GM21515 (cell line): Measurements from ENCODE around the gene SGCD.

Source experiments
- ATAC-seq: cut with Tn5 transposase; IDR thresholded peaks from one replicate; pipeline ENCODE4 v1.9.1; 2021; ENCODE audit not compliant: unreplicated experiment

SGCD gene

DNA sequence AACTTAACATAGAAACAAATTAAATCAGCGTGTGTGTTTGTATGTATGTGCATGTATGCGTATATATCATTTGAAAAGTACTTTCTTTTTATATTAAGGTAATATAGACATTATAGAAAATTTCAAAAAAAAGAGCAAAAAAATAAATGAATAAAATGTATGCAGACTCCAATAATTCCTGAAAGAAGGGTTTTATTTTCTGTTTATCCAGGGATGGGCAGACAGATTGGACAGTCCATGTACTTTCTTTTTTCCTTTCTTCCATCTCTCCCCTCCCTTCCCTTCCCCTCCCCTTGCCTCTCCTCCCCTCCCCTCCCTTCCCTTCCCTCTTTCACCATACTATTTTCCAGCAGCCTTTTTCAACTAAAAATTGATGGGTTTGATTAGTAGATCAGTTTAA lies 123.8 kb downstream of the SGCD start:
- no peak for ATAC-seq

DNA sequence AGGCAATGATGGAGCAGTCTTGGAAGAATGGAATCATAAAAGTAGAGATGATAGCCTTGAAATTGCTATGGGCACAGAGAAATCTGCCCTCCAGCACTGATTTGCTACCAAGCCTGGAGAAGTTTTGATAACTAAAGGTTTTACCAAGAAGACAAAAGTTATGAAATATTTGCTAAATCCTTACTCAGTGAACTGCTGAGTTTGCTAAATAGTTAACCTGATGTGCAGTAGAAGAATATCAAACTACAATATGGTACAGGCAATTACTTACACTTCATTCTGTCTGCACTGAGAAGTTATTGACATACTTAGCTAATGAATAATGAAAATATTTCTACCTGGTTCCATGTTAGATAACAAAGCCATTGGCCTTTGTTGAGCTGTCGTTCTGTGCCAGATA lies 124.5 kb downstream of the SGCD start:
- ATAC-seq: no peak

DNA sequence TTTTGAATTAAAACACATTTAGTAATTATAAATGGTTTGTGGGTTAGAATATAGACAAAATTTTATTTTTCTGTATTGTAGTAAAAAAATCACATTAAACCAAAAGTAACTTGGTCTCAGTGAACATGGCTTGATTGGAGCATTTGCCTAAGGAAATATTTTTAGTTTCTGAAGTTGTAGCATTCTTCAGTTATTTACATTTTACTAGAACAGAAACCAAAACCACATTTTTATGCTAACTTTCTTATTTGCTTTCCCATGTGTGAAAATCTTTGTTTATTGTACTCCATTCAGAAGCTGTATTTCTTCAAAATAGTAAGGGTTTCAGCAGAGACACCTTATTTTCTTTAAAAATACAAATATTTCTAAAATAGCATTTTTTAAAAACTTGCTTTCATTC lies 129.9 kb downstream of the SGCD start:
- no peak for ATAC-seq

DNA sequence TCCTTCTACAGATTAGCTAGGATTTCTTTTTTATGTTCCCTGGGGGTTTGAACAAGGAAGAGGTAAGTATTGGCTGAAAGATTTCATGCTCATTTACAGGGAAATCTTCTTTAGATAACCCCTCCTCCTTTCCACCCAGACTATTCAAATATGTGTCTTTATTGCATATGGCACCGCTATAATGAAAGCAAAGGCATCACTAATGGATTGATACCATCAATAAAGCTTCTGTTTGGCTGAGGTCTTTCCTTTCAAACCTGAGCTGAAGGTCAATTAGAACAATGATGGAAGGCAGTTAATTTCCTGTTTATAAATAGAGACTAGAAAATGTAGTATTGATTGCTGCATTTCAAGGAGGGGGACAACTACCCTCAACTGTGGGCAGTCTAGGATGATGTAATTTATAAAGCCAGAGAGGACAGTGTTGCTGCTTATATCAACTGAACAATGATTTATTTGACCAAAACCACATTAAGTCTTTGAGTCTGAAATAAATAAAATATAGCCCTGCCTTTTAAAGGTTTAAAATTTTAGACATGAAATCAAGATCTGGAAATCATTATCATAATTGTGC lies 132.9 kb downstream of the SGCD start:
- ATAC-seq: no peak

DNA sequence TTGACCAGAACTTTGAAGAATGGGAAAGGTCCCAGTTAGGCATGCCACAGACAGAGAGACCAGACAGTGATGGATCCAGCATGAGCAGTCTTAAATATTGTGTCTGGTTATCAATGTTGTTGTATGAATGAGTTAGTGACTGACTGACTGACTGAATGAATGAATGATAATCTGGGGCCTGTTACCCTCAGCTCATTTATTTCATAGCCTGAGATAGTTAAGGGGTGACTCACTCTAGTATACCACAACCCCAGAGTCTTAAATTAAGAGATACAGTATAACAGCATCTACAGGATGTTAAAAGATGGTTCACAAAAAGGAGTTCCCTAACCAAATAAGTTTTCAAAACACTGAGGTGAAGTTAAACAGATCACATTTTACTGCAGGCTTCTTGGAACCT lies 133.5 kb downstream of the SGCD start:
- no peak for ATAC-seq

DNA sequence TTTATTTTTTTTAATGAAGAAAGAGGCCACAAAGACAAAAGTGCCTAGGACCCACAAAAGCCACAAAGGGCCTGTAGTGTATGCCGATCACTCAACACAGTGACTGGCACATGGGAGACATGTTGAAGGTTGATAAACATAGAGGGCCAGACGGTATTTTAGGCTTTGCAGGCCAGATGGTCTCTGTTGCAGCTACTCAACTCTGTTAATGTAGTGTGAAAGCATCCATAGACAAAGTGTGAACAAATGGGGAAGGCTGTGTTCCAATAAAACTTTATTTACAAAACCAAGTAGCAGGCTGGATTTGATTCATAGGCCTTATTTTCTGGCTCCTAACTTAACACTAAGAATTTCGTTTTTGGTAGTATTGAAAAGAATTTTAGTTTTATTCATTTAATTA lies 139.9 kb downstream of the SGCD start:
- no peak for ATAC-seq

DNA sequence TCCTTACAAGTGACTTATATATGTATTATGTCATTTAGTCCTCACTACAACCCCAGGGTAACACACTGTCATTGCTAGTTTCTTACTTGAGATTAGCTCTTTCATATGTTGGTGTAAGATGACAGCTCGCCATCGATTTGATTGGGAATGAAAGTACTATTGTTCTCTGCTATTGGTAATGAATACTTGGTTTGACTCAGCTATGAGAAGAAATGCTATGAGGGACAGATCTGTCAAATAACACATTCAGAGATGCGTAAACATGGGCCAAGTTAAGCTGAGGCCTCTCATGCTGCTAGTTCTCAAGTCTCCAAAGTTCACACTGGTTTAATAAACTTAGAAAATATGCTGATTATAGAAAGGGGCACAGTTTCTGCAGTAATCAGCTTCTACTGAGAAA lies 142.7 kb downstream of the SGCD start:
- ATAC-seq: no peak

DNA sequence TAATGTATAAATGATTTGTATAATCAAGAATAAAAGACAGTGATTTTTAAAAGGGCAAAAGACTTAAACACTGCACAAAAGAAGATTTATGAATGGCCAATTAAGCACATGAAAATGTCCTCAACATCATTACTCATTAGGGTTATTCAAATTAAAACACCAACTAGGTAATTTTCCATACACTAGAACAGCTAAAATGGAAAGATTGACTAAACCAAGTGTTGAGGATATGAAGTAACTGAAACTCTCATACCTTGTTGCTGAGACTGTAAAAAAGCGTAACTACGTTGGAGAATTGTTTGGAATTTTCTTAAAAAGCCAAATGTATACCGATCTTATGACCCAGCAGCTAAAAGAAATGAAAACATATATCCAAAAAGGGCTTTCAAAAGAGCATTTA lies 144.9 kb downstream of the SGCD start:
- no peak for ATAC-seq

DNA sequence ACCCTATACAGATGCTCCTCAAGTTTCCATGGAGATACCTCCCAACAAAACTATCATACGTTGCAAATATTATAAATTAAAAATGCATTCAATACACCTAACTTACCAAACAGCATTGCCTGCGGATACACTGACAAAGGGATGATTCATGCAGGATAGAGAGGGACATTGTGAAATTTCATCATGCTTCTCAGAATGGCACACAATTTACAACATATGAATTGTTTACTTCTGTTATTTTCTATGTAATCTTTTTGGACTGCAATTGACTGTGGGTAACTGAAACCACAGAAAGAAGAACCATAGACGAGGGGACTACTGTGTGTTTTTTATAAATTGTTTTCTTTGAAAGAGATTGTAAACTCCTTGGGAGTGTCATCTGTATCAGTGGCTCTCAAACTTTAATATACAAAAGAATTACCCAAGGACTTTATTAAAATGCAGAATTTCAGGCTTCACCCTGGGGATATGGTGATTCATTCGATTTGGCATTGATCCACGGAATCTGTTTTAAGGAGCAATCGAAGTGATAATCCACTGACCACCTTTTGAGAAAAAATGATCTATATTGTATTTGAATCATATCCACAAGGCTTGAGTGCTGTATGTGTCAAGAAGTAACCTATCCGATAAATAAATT lies 146.4 kb downstream of the SGCD start:
- no peak for ATAC-seq

DNA sequence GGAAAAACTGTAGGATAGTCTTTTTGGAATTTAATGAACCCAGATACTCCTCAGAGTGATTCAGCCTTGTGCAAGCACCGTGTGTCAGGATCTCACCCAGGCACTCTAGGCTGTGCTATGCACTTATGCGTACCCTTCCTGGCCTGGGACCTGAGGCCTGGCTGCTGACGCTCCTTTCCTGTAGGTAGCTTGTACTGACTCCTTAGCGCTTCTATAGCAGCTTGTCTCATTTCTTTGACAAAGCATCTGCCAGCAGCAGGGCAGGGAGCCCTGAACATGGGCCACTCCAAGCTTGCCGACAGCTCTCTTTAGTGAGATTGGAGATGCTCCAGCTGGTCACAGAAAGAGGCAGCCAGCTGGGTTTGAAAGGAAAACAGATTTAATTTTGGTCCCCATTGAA lies 147.3 kb downstream of the SGCD start:
- no peak for ATAC-seq

DNA sequence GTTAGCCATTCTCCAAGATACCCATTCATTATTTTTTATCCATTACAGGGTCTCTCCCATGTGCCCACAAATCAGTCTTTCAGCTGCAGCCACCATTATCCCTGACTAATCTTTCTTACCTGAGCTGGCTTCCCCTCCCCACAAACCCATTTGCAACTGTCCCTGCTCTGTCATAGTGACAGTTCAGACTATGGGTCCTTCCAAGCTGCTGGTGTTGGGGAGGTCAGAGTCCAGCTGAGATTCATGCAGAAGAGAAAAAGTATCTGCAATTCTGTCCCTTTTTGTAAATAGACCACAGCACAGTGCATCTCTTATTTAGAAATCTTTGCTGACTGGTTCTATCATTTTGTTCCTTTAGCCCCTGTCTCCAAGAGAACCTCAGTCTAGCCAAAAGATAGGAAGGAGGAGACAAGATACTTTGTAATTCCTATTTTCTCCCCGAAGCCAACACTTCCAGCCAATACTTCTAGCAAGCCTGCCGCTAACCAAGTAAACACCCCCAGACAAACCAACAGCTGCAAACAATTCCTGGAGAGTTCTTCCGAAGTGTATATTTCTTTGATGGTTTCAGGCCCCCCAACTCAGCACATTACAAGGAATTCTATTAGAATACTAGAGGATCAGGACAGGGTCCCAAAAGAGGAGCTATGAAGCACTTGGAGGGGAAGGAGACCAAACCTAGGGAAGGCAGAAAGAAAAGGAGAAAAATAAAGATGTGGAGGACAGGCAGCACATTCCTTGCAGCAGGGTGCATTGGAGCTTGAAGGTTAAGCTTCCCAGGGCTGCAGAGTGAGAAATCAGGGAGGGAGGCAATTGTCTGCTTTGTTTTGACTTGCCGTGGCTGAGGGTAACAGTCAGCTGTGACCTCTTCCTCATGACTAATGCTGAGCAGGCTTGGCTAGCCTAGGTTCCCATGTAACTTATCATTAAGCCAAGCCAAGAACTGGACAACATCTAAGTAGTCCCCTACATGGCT lies 148.5 kb downstream of the SGCD start:
- ATAC-seq: no peak

DNA sequence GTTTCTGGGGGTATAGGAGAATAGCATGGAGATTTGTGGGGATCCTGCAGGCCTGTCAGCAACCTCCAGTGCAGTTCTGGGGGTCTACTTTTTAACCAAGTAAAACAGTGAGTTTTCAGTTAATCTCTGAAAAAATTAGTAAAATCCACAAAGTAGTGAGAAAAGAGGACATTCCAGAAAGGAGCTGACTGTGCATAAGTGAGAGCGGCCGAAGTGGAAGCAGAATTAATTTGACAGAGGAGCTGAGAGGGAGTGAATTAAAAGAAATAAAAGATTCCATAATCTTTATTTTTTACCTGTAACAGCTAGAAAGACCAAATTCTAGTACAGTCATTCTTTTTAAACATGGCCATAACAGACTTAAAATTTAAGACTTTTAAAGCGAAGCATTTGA lies 149.2 kb downstream of the SGCD start:
- no peak for ATAC-seq

DNA sequence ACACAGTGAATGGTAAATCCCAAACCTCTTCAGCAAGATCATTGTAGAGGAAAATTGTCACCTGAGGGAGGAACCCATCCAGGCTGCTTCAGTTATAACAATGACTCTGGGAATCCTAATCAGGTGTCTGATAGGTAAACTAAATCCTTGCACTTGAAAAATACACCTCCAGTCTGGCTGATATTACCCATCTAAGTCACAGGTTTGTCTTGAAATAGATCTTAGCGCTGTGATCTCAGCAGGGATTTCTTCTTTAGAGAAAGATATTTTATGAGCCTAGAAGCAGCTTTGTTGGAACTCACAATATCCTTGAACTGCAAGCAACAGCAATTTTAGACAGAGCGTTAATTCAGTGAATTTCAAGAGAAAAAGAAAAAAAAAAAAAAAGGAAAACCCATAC lies 149.7 kb downstream of the SGCD start:
- ATAC-seq: no peak

DNA sequence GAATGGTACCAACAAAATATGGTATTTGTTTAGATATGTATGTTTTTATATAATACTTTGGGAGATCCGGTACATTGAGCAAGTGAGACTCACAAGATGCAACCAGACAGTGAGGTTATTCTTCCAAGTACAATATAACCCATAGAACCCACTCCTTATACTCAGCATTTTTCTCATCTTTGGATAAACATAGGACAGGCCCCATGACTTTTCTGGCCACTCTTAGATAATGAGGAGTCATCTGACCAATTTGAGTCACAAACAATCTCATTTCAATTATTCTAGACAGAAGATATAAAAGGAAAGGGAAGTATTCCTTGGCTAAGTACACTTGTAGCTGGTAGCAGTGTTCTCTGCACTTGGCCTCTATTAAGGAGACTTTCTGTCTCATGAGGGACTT lies 150.2 kb downstream of the SGCD start:
- no peak for ATAC-seq

DNA sequence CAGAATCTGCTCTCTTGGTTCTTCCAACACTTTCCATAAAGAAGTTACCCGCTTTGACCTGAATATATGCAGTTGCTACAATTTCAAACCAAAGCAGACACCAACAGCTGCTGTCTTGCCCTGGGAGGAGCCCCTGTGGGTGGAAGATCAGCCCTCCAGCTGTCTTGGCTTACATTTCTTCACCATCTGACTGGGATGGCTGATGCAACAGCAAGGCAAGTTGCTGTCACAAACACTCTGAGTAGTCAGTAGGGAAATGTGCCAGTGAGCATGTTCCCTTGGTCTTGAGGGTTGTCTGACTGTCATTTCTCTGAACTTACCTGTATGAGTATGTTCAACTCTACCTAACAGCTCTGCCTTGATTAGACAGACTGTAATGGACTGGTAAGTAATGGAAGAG lies 152.9 kb downstream of the SGCD start:
- ATAC-seq: no peak

DNA sequence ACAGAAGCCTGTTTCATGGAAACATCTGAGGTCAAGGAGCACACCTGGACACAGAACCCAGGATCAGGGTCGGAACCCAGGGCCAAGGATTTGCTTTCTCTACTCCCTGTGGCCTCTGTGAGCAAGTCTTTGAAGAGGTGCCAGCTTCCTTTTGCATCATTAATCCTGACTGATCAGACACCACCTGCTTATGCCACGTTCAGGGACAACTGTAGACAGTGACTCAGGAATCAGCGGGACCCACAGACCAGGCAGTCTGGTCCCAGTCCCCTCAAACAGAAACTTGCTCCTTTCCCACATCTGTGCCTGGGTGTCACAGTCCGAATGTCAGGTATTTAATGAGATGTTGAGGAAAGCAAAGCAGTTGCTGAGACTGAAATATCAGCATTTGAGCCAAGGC lies 154.8 kb downstream of the SGCD start:
- no peak for ATAC-seq

DNA sequence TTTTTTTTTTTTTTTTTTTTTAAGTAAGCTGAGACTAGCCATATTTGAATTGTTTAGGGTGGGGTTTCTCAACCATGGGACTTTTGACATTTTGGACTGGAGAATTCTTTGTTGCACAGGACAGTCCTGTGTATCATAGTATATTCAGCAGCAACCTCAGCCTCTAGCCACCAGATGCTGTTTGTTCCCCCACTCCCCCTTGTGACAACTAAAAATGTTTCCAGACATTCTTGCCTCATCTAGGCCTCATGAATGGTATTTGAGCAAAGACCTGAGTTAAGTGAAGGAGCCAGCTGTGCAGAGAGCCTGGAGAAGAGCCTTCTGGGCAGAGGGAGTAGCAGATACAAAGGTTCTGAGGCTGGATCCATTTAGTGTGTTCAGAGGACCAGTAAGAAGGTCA lies 155.9 kb downstream of the SGCD start:
- no peak for ATAC-seq

DNA sequence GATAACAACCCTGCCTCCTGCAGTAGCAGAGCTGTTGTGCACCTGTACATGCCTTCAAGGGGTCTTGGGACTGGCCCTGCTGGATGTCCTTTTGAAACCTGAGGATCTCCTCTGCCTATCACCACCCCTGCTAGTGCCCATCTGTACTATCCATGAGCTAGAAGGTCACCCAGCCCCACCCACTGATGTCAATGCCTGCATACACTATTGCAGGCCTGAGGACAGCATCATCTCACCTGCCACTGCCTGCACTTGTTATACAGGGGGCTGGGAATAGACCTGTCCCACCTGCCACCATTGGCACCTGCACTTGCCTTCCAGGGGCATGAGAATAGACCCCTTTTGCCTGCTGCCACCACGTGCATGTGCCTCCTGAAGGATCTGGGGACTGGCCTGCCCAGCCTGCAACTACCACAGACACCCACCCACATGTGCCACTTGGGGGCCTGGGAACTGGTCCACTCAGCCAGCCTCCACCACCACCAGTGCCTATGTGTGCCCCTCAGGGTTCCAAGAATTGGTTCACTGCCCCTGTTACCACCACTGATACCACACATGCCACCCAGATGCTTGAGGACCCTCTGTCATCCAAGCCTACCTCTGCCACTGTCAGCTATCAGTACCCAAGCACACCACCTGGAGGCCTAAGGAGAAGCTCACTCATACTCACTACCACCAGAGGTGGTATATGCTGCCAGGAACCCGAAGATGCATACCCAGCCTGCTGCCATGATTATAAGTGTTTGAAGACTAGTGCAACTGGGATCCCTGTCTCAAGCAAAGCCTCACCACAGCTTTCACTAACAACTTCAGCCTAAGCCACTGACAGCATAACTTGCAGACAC lies 159.7 kb downstream of the SGCD start:
- ATAC-seq: no peak

DNA sequence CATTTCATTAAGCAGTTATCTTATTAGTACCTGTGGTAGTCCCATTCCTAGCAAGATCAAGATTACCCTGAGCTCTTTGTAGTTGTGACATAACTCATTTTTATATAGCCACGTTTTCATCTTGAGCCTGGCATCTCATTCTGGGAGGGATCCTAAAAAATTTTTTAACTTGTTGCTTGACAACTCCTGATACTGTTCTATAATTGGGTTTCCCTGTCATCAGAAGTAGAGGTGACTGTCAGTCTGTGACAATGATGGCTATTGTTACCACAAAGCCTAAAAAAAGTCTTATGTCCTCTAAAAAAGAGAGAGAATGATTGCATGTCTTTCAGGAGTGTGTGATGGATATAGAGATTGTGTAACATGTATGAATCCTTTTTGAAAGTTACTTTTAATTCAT lies 164.8 kb downstream of the SGCD start:
- ATAC-seq: no peak

DNA sequence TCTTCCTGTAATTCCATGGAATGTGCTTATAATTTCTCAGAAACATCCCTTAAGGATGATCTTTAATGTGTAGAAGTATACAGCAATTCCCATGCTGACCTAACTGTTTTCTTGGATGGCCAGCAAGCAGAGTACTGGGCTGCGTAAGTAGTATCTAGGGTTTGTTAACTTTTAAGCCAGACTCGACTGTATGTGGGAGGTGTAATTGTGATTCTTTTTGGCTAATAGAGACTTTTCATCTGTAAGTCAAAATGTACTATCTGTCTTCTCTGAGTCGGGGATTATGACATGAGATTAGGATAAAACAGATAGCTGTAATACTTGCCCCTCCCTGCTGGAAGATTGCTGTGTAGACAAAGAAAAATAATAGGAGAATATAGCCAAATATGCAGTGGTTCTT lies 169.3 kb downstream of the SGCD start:
- ATAC-seq: no peak

DNA sequence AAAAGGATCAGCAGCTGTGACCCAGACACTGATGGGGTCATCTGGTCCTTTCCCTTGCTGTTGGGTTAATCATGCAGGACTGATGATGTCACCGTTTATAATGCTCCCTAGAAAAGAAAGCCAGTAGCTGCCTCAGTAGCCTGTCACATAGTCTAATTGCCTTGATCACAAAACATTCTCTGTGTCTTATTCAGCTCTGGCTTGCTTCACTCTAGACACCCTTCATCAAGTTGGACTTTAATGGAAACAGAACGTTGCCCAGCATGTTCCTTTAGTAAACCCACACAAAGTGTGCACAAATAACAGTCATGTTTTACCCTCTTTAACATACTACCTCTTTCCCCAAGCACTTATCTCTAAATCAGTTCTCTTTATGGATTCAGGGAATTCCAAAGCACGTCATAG lies 170.8 kb downstream of the SGCD start:
- no peak for ATAC-seq
